ENCODE results near the gene ZNF621.

DNA sequence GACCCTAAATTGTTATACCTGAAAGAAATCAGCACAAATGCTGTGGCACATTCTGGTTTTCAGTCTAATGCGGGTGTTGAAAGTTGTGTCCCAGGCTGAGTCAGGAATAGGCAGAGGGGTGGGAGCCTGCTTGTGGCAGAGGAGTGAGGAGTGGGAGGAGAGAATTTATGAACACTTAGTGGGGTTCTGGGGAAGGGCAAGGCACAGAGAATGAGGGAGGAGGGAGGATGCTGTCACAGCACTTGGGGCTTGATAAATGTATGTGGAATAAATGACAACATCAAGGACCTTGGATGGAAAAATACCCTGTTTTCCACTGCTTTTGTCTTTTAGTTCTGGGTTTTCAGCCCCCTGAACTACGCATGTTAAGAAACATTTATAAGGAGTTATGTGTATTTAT lies 49.3 kb downstream of the ZNF621 start:
- TF ChIP-seq, protein P1, sequence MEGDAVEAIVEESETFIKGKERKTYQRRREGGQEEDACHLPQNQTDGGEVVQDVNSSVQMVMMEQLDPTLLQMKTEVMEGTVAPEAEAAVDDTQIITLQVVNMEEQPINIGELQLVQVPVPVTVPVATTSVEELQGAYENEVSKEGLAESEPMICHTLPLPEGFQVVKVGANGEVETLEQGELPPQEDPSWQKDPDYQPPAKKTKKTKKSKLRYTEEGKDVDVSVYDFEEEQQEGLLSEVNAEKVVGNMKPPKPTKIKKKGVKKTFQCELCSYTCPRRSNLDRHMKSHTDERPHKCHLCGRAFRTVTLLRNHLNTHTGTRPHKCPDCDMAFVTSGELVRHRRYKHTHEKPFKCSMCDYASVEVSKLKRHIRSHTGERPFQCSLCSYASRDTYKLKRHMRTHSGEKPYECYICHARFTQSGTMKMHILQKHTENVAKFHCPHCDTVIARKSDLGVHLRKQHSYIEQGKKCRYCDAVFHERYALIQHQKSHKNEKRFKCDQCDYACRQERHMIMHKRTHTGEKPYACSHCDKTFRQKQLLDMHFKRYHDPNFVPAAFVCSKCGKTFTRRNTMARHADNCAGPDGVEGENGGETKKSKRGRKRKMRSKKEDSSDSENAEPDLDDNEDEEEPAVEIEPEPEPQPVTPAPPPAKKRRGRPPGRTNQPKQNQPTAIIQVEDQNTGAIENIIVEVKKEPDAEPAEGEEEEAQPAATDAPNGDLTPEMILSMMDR (IDR thresholded peaks at IDR 0.05 in 4 of 5, conservative IDR thresholded peaks at IDR 0.05 in 1 of 5), result no peak
- no peak for TF ChIP-seq POLR2A (IDR thresholded peaks at IDR 0.05)
